ENCODE measurements around the gene DHRSX.

DNA sequence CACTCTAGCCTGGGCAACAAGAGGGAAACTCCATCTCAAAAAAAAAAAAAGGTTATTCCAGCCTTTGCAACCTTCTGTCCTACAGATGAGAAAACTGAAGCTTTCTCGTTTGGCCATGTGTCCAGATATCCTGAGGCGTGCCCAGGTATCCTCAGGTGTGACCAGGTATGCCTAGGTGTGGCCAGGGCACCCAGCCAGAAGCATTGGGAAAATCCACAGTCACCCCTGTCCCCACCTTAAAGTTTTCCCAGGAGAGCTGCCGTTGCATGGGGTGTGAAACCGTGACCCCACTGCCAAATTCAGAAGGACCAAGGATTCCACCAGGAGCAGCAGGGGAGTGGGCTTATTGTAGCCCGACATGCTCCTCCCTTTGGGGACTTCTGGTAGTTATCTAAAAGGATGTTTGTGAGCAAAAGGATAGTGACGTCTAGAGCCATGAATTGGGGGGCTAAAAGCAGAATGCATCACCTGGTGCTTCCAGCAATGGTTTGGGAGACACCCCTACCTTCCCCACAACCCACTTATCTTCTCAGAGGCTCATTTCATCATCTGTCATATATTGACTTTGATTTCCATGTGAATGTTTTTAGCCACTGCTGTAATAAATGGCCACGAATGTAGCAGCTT lies 4.0 kb upstream of the DHRSX start:
- TF ChIP-seq, protein P1, sequence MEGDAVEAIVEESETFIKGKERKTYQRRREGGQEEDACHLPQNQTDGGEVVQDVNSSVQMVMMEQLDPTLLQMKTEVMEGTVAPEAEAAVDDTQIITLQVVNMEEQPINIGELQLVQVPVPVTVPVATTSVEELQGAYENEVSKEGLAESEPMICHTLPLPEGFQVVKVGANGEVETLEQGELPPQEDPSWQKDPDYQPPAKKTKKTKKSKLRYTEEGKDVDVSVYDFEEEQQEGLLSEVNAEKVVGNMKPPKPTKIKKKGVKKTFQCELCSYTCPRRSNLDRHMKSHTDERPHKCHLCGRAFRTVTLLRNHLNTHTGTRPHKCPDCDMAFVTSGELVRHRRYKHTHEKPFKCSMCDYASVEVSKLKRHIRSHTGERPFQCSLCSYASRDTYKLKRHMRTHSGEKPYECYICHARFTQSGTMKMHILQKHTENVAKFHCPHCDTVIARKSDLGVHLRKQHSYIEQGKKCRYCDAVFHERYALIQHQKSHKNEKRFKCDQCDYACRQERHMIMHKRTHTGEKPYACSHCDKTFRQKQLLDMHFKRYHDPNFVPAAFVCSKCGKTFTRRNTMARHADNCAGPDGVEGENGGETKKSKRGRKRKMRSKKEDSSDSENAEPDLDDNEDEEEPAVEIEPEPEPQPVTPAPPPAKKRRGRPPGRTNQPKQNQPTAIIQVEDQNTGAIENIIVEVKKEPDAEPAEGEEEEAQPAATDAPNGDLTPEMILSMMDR (conservative IDR thresholded peaks at IDR 0.05 in 1 of 2, IDR thresholded peaks at IDR 0.05 in 1 of 2; ENCODE audit: extremely low read depth in 1 of 2, insufficient read depth in 1 of 2, low read depth in 1 of 2, low read length in 2 of 2): no peak
- no peak for TF ChIP-seq EZH2 (IDR thresholded peaks at IDR 0.05; ENCODE audit: borderline replicate concordance, low read length)
